K562 (cell line): ENCODE measurements around the gene B4GALT5. TPM values are rescaled to one million over a fixed set of nuclear protein-coding genes. Genes with fewer than 3 reads are reported as not detected.

Source experiments
- EGR1 ChIP-seq: fragments of 450-650 bp; conservative IDR thresholded peaks from 2 replicates; pipeline ENCODE4 v1.6.1; 2017; ENCODE audit warnings: mild to moderate bottlenecking
- FOXO4 ChIP-seq: fragments of 450-650 bp; formaldehyde crosslinking; IDR thresholded peaks from 2 replicates; pipeline ENCODE4 v1.4.0; 2020; ENCODE audit warnings: mild to moderate bottlenecking, moderate library complexity
- JUND ChIP-seq, 2 experiments: IDR thresholded peaks; 2 replicates in 1 of 2; 3 replicates in 1 of 2; pipeline ENCODE4 v1.6.1; 2011; ENCODE audit warnings: borderline replicate concordance in 2 of 2, low read depth in 2 of 2, low read length in 2 of 2, improper control_type of control experiment in 1 of 2, missing biosample characterization in 1 of 2, missing genetic modification characterization in 1 of 2, missing genetic modification reagents in 1 of 2
- RAD51 ChIP-seq: fragments of 450-650 bp; IDR thresholded peaks from 2 replicates; pipeline ENCODE4 v1.7.1; 2016; ENCODE audit warnings: low read depth, mild to moderate bottlenecking, borderline replicate concordance
- USF1 ChIP-seq: sonication (generic); formaldehyde crosslinking; IDR thresholded peaks from 2 replicates; pipeline ENCODE4 v1.9.0; 2022; ENCODE audit warnings: mild to moderate bottlenecking, missing genetic modification reagents
- ZBED1 ChIP-seq: IDR thresholded peaks from 2 replicates; pipeline ENCODE4 v1.6.1; 2014
- ZKSCAN1 ChIP-seq: fragments of 150-350 bp; IDR thresholded peaks from 2 replicates; pipeline ENCODE4 v1.6.1; 2016; ENCODE audit warnings: low read depth, low read length
- ZSCAN29 ChIP-seq: fragments of 450-650 bp; IDR thresholded peaks from 2 replicates; pipeline ENCODE4 v1.6.1; 2017
- polyA plus RNA-seq, 8 experiments: library from polyadenylated mRNA; depleted of rRNA in 4 of 8; stranded (reverse) in 5 of 8; unstranded in 3 of 8; fragments of >200 nt; fragmentation: Nextera tagmentation in 2 of 8; fragmentation: Illumina TruSeq in 1 of 8; extraction: Ambion mirVana in 2 of 8; extraction: Trizol in 1 of 8; gene quantifications; 2 replicates each; pipeline versions ENCODE4 v1.2.1 to v1.2.3, GENCODE V29; 2011 to 2014; ENCODE audit warnings: inconsistent platforms in 1 of 8, missing spikeins in 1 of 8
- total RNA-seq, 7 experiments: library from RNA; depleted of rRNA in 6 of 7; stranded (reverse); fragments of >200 nt in 6 of 7; fragmentation: Illumina TruSeq in 2 of 7; extraction: Trizol in 2 of 7; gene quantifications; 2 replicates each; pipeline versions ENCODE4 v1.2.1 to v1.2.3, GENCODE V29; 2011 to 2021; ENCODE audit warnings: low replicate concordance in 1 of 7
- TF ChIP-seq, protein P1 (sequence below): sonication (generic); formaldehyde crosslinking; IDR thresholded peaks from 2 replicates; pipeline ENCODE4 v1.4.0; 2020; ENCODE audit warnings: mild to moderate bottlenecking, missing genetic modification reagents
- TF ChIP-seq, protein P2 (sequence below): fragments of 450-650 bp; IDR thresholded peaks from 2 replicates; pipeline ENCODE4 v1.6.1; 2014; ENCODE audit warnings: low read depth, mild to moderate bottlenecking, moderate library complexity, borderline replicate concordance

B4GALT5 gene
- total and polyA plus RNA-seq, 9 of the 15 experiments (the other 6 are each of a cell fraction or from before 2014, with no cell fraction given), result 8.5 to 32.6 (median 23.4) TPM

GRCh38 chr20:49608752-49609670, 104.7 kb downstream of the B4GALT5 start (continued):
- no peak for TF ChIP-seq USF1
- TF ChIP-seq FOXO4 (CRISPR knock-in tag), result no peak
- no peak for TF ChIP-seq RAD51
- no peak for TF ChIP-seq EGR1
- TF ChIP-seq, protein P1, sequence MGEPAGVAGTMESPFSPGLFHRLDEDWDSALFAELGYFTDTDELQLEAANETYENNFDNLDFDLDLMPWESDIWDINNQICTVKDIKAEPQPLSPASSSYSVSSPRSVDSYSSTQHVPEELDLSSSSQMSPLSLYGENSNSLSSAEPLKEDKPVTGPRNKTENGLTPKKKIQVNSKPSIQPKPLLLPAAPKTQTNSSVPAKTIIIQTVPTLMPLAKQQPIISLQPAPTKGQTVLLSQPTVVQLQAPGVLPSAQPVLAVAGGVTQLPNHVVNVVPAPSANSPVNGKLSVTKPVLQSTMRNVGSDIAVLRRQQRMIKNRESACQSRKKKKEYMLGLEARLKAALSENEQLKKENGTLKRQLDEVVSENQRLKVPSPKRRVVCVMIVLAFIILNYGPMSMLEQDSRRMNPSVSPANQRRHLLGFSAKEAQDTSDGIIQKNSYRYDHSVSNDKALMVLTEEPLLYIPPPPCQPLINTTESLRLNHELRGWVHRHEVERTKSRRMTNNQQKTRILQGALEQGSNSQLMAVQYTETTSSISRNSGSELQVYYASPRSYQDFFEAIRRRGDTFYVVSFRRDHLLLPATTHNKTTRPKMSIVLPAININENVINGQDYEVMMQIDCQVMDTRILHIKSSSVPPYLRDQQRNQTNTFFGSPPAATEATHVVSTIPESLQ (CRISPR knock-in tag), result peak; percentile 69; the same call in 1 of the 2 replicates
- TF ChIP-seq ZKSCAN1, result peak; percentile 97
- no peak for TF ChIP-seq ZBED1
- no peak for TF ChIP-seq ZSCAN29
- TF ChIP-seq JUND (IDR thresholded peaks at IDR 0.05; ENCODE audit: borderline replicate concordance, low read depth, low read length), result 0 out of 2 replicates have a peak, but pooled peaks have one; percentile 11
- no peak for TF ChIP-seq JUND (tag; IDR thresholded peaks at IDR 0.05; ENCODE audit: borderline replicate concordance, low read depth, low read length)
- TF ChIP-seq, protein P2, sequence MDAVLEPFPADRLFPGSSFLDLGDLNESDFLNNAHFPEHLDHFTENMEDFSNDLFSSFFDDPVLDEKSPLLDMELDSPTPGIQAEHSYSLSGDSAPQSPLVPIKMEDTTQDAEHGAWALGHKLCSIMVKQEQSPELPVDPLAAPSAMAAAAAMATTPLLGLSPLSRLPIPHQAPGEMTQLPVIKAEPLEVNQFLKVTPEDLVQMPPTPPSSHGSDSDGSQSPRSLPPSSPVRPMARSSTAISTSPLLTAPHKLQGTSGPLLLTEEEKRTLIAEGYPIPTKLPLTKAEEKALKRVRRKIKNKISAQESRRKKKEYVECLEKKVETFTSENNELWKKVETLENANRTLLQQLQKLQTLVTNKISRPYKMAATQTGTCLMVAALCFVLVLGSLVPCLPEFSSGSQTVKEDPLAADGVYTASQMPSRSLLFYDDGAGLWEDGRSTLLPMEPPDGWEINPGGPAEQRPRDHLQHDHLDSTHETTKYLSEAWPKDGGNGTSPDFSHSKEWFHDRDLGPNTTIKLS, result no peak
